Measurements from ENCODE around the gene CISD3.

The CISD3 gene

GRCh38 chr17:38730526-38731379, 612 bp downstream of the CISD3 start:
- peak; percentile 70 for DNase-seq

- no peak for DNase-seq
Observed at GRCh38 chr17:38731526-38732294, 1.6 kb downstream of the CISD3 start.

GRCh38 chr17:38732376-38733281, 2.5 kb downstream of the CISD3 start:
- peak; percentile 17 for DNase-seq

DNA sequence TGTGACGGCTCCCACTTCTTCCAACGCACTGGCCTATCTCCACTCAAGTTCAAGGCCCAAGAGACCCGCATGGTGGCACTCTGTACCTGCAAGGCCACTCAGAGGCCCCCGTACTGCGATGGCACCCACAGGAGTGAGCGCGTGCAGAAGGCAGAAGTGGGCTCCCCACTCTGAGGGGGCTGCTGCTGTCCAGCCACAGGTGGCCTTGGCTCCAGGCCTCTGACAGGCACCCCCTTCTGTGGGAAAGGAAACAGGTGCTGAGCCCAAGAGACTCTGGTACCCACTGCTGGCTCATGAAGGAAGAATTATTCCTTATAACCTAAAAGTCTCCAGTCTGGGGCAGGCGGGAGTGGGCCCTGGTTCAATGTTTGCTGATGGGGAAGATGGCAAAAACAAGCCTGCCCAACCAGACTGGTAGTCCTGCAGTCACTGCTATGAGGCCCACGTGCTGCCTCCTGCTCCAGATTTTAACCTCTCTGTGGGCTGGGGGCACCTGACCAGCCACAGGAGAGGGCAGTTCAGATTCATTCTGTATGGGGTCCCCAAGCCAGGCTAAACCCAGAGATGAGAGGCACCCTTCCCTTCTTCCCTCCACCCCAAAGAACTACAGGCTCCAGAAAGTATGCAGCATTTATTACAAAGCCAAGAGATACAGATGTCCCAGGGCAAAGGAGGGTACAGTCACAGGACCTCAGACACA, 3.3 kb downstream of the CISD3 start:
- DNase-seq: no peak

- DNase-seq: no peak
Observed at GRCh38 chr17:38733982-38734973, 4.1 kb downstream of the CISD3 start.

- DNase-seq: peak; percentile 4
Observed at GRCh38 chr17:38735161-38735997, 5.2 kb downstream of the CISD3 start.

DNA sequence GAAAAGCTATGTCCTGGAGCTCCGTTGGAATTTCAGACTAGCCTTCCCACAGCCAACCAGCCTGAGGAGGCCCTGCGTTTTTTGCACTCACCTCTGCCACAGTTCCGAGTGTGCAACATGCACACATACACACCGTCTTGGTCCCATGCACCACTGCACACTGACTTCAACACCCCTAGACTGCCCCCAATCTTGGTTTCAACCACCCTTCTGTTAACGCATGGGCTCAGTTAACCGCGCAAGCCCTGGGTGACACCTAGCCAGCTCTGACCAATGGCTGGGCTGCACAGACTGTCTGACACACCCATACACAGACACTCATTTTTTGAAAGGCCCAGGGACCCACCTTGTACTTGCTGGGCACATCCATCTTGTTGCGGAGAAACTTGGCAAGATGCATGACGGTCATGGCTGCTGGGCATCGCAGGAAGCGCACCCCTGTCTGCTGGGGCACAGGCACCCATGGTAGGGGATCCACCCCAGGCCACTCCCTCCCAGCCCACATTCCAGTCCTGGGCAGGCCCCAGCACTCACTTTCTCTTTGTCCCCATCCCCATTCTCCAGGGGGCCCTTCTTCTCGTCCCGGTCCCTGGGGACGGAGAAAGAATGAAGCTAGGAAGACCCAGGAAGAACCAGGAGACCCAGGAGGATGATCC, 8.0 kb downstream of the CISD3 start:
- DNase-seq: no peak

DNA sequence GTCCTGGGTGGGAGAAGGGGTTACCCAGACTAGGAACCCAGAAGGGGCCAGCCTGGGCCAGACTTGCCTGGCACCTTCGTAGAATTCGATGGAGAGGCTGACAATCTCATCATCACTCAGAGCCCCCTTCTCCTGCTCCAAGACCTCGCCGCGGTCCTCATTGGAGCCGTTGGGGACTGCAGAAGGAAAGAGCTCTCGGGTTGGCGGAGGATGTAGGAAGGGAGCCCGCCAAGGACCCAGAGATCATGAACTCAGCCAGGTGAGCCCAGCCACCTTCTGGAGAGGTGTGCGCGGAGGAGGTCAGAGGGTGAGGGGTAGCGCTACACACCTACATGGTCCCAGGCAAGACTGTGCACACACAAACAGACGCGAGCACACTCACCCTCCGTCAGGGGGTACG, 8.5 kb downstream of the CISD3 start:
- DNase-seq: no peak

DNA sequence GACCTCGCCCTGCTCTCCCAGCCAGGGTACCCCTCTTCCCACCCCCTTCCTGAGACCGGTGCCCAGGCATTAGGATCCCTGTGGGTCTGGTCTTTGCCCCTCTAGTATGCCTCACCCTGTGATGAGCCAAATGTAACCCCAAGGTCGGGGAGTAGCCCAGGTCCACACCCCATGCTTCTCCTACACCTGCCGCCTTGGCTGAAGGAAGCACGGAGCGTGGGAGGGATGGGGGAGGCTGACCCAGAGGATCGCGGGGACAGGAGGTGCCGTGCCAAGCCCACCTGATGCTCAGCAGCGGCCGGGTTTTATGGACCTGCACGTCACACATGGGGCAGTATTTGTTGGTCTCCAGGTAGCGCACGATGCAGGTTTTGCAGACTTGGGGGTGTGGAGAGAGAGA, 9.2 kb downstream of the CISD3 start:
- no peak for DNase-seq

GRCh38 chr17:38740044-38740443, 9.9 kb downstream of the CISD3 start:
- no peak for DNase-seq

DNA sequence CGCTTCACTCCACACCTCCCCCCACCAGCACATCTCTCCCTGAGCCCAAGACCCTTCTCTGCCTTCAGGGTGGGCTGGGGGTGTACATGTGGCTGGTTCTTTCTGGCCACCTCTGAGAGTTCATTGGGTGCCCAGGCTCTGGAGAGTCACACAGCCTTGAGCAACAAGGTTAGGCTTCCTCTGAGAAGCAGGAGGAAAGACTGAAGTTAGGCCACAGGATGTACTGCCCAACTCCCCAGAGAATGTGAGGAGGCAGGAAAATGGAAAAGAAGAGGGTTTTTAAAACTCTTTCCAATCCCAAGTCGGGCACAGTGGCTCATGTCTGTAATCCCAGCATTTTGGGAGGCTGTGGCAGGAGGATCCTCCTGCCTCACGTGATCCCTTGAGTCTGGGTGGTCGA, 10.7 kb downstream of the CISD3 start:
- DNase-seq: no peak

DNA sequence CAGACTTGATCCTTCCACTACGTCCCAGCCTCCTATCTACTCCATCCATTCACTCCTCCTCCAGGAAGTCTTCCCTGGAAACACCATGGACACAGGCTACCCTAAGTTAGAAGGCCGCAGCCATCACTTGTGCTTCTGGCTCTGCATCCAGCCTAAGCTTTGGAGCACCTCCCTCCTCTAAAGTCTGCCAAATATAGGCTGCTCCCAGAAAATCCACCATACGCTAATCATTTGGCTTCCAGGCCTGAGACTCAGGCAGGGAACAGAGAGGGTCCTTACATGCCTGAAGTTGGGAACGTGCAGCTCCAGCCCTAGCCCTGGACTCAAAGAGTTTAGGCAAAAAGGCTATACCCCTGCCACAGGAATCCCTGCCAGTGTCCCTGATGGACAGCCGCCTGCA, 11.3 kb downstream of the CISD3 start:
- DNase-seq: no peak

GRCh38 chr17:38741921-38742410, 11.8 kb downstream of the CISD3 start:
- no peak for DNase-seq

- DNase-seq: no peak
Observed at GRCh38 chr17:38742411-38743308, 12.5 kb downstream of the CISD3 start.

DNA sequence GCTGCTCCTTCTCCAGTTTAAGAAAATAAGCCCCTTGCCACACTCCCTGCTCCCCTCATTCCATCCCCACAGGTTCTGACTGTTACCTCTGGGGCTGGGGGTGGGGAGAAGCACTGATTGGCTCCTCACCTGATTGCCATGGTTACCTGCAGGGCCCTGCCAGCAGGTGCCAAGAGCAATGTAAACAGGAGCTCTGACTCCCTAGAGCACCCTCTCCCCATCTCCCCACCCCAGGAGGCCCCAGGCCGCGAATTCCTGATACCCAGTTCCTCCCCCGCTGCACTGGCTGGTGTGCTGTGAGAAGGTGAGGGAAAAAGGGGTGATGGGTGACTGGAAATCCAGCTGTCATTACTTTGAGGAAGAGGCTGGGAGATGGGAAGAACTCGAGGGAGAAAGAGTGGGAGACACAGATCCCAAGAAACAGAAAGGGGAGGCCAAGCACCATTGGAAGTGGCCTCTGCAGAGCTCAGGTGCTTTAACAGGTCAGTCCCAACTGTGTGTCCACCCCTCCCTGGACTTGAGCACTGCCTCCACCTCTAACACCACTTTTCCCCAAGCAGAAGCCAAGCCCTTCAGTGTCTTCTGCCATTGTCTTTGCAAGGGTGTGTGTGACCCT, 13.5 kb downstream of the CISD3 start:
- no peak for DNase-seq

DNA sequence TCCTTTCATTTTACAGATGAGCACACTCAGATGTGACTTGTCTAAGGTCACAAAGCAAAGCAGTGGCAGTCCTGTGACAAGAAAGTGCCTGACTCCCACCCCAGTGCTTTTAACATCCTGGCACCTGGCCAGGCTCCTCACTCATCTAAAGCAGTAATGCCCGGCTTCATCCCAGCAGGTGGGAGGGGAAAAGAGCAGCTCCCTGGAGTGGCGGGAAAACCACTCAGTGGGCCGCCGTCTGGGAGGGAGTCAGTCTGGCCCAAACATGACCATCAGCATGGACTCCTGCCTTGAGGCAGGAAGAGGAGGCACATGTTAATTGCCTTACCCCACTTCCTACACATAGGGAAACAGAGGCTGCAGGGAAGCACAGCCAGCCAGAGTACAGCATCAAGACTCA, 15.4 kb downstream of the CISD3 start:
- no peak for DNase-seq

- no peak for DNase-seq
Observed at GRCh38 chr17:38746004-38746848, 16.1 kb downstream of the CISD3 start.
